HepG2 (cell line): ENCODE measurements around the gene ERC1. TPM values are rescaled to one million over a fixed set of nuclear protein-coding genes. Genes with fewer than 3 reads are reported as not detected.

Experiments used
- ATAC-seq: fragments of 200-7000 bp; cut with Tn5 transposase; 3 replicates; pipeline ENCODE4 v1.9.1; 2020; ENCODE audit warnings: mild to moderate bottlenecking, moderate library complexity
- BruUV-seq: library from RNA; stranded (reverse); fragments of 400-500 nt; replicated peaks from 2 replicates; lab custom pipeline; 2021; lab: Mats Ljungman, UMichigan
- CTCF ChIA-PET: fragments of 300-600 bp; formaldehyde crosslinking; extraction: SDS; loops from one replicate; lab custom pipeline; 2021; ENCODE audit warnings: low total read pairs, inconsistent platforms, low intra/inter-chr PET ratio; lab: Yijun Ruan, JAX
- POLR2A ChIA-PET: fragments of 350-600 bp; sonication (Branson Sonifier 250); formaldehyde crosslinking; loops from one replicate; lab custom pipeline; 2020; ENCODE audit warnings: antibody characterized with exemption, inconsistent platforms; lab: Yijun Ruan, JAX
- DNase-seq: peaks from one replicate; pipeline ENCODE4 v3.0.0-alpha.2; 2015; ENCODE audit warnings: low spot score
- FAIRE-seq: peaks from 3 replicates; lab custom pipeline; 2011; peaks lifted over from hg19 to GRCh38; lab: Jason Lieb, UNC
- H2AFZ ChIP-seq: one replicate; pipeline ENCODE4 v1.6.1; 2011; ENCODE audit warnings: low read length, inconsistent platforms
- H3K27ac ChIP-seq: fragments of 300-600 bp; 3 replicates; pipeline ENCODE4 v1.8.0; 2011; ENCODE audit warnings: mixed run types, mild to moderate bottlenecking, mixed read lengths, low read length, inconsistent platforms; ENCODE audit not compliant: insufficient read depth; ENCODE audit errors: extremely low read length
- H3K27me3 ChIP-seq, 2 experiments: fragments of 200-600 bp in 1 of 2; 2 replicates in 1 of 2; 3 replicates in 1 of 2; pipeline versions ENCODE4 v1.6.0 to v1.8.0; 2011; ENCODE audit warnings: low read length in 2 of 2, mild to moderate bottlenecking in 2 of 2, moderate library complexity in 2 of 2, inconsistent platforms in 1 of 2; ENCODE audit not compliant: insufficient read depth in 2 of 2, control insufficient read depth in 1 of 2
- H3K36me3 ChIP-seq, 2 experiments: fragments of 200-600 bp in 1 of 2; replicated peaks in 1 of 2; 2 replicates in 1 of 2; 3 replicates in 1 of 2; pipeline versions ENCODE4 v1.5.1 to v1.8.0; 2011; ENCODE audit warnings: low read length in 2 of 2, inconsistent platforms in 1 of 2; ENCODE audit not compliant: insufficient read depth in 2 of 2, control insufficient read depth in 1 of 2
- H3K4me1 ChIP-seq: 2 replicates; pipeline ENCODE4 v1.5.1; 2012; ENCODE audit warnings: low read length, inconsistent platforms; ENCODE audit not compliant: insufficient read depth
- H3K4me2 ChIP-seq: 2 replicates; pipeline ENCODE4 v1.6.0; 2011; ENCODE audit warnings: low read depth, low read length, inconsistent platforms
- H3K4me3 ChIP-seq, 3 experiments: fragments of 200-600 bp in 1 of 3; sonication (generic), shearing (Covaris generic) in 1 of 3; replicated peaks in 1 of 3; 2 replicates each; pipeline ENCODE4 v1.5.1; 2011 to 2016; ENCODE audit warnings: low read length in 3 of 3, inconsistent platforms in 2 of 3, low read depth in 2 of 3, mild to moderate bottlenecking in 2 of 3, control low read depth in 1 of 3, mixed read lengths in 1 of 3; ENCODE audit not compliant: insufficient read depth in 1 of 3
- H3K79me2 ChIP-seq: one replicate; pipeline ENCODE4 v1.6.1; 2011; ENCODE audit warnings: low read length, inconsistent platforms; ENCODE audit not compliant: insufficient read depth
- H3K9ac ChIP-seq: 2 replicates; pipeline ENCODE4 v1.6.0; 2011; ENCODE audit warnings: mild to moderate bottlenecking, low read depth, low read length, inconsistent platforms; ENCODE audit not compliant: insufficient read depth
- H3K9me3 ChIP-seq: 2 replicates; pipeline ENCODE4 v1.5.1; 2012; ENCODE audit warnings: mild to moderate bottlenecking, low read length
- H4K20me1 ChIP-seq: 2 replicates; pipeline ENCODE4 v1.6.0; 2011; ENCODE audit warnings: inconsistent platforms, mild to moderate bottlenecking, low read length, moderate library complexity; ENCODE audit not compliant: insufficient read depth
- DPF2 ChIP-seq: sonication (generic); formaldehyde crosslinking; IDR thresholded peaks from 2 replicates; pipeline ENCODE4 v1.4.0; 2020; ENCODE audit warnings: mild to moderate bottlenecking, low read depth, missing genetic modification reagents, borderline replicate concordance
- EP300 ChIP-seq, 3 experiments: sonication (generic) in 1 of 3; formaldehyde crosslinking in 1 of 3; IDR thresholded peaks; 2 replicates each; pipeline versions ENCODE4 v1.5.1 to v1.6.1; 2011 to 2020; ENCODE audit warnings: low read depth in 2 of 3, low read length in 2 of 3, borderline replicate concordance in 1 of 3, improper control_type of control experiment in 1 of 3, mild to moderate bottlenecking in 1 of 3, missing genetic modification reagents in 1 of 3, moderate library complexity in 1 of 3
- FLYWCH1 ChIP-seq: sonication (generic); formaldehyde crosslinking; IDR thresholded peaks from 2 replicates; pipeline ENCODE4 v1.8.1; 2023; ENCODE audit warnings: mild to moderate bottlenecking, missing genetic modification reagents
- FOXM1 ChIP-seq: sonication (generic); formaldehyde crosslinking; IDR thresholded peaks from 2 replicates; pipeline ENCODE4 v1.5.0; 2020; ENCODE audit warnings: missing genetic modification reagents
- GPN1 ChIP-seq: sonication (generic); formaldehyde crosslinking; IDR thresholded peaks from 2 replicates; pipeline ENCODE4 v1.5.1; 2020; ENCODE audit warnings: missing genetic modification reagents, borderline replicate concordance
- ZNF180 ChIP-seq: sonication (generic); formaldehyde crosslinking; IDR thresholded peaks from 2 replicates; pipeline ENCODE4 v1.4.0; 2020; ENCODE audit warnings: low read depth, missing genetic modification reagents, borderline replicate concordance
- ZNF207 ChIP-seq: fragments of 450-650 bp; IDR thresholded peaks from 2 replicates; pipeline ENCODE4 v1.6.1; 2016; ENCODE audit warnings: antibody characterized with exemption, borderline replicate concordance
- ZNF772 ChIP-seq: sonication (generic); formaldehyde crosslinking; IDR thresholded peaks from 2 replicates; pipeline ENCODE4 v1.5.0; 2020; ENCODE audit warnings: mild to moderate bottlenecking, missing genetic modification reagents
- ZNF782 ChIP-seq: sonication (generic); formaldehyde crosslinking; IDR thresholded peaks from 2 replicates; pipeline ENCODE4 v1.4.0; 2020; ENCODE audit warnings: missing genetic modification reagents, mild to moderate bottlenecking, borderline replicate concordance
- WGBS: methylation state at CpG from one replicate; pipeline ENCODE4 v1.1.6; 2017; ENCODE audit warnings: low lambda C conversion rate; 5-methylcytosine and 5-hydroxymethylcytosine counted together
- in situ Hi-C: cut with HindIII; loops from 2 replicates; pipeline ENCODE4 v1.10.0; 2017; ENCODE audit warnings: low pct_unique_long_range_greater_than_20kb; ENCODE audit not compliant: extremely low pct_ligation_motif_present
- intact Hi-C: fragments of 100-400 bp; cut with micrococcal nuclease; formaldehyde crosslinking; loops from one replicate; pipeline ENCODE4 v1.10.0; 2022; ENCODE audit not compliant: unreplicated experiment
- polyA plus RNA-seq, 8 experiments: library from polyadenylated mRNA; depleted of rRNA in 3 of 8; stranded (reverse) in 7 of 8; unstranded in 1 of 8; fragments of >200 nt; fragmentation: Illumina TruSeq in 4 of 8; extraction: Trizol in 4 of 8; gene quantifications; 2 replicates each; pipeline versions ENCODE4 v1.2.1 to v1.2.3, GENCODE V29; 2011 to 2016; ENCODE audit warnings: low read depth in 4 of 8, missing spikeins in 1 of 8, mixed read lengths in 1 of 8; ENCODE audit not compliant: insufficient read depth in 1 of 8
- total RNA-seq, 5 experiments: library from RNA; depleted of rRNA; stranded (reverse); fragments of >200 nt; fragmentation: Illumina TruSeq; extraction: Trizol; gene quantifications; 2 replicates each; pipeline ENCODE4 v1.2.3, GENCODE V29; 2016; ENCODE audit warnings: low read depth in 1 of 5
- TF ChIP-seq, protein P1 (sequence below): IDR thresholded peaks from 2 replicates; pipeline ENCODE4 v1.6.1; 2012; ENCODE audit warnings: low read length, improper control_type of control experiment
- TF ChIP-seq, protein P2 (sequence below): sonication (generic); formaldehyde crosslinking; IDR thresholded peaks from 2 replicates; pipeline ENCODE4 v1.5.0; 2020; ENCODE audit warnings: mild to moderate bottlenecking, missing genetic modification reagents, borderline replicate concordance
- TF ChIP-seq, protein P3 (sequence below): sonication (generic); formaldehyde crosslinking; IDR thresholded peaks from 2 replicates; pipeline ENCODE4 v1.4.0; 2020; ENCODE audit warnings: missing genetic modification reagents

Gene ERC1
- total and polyA plus RNA-seq, 2 of the 13 experiments (the other 11 are each of a cell fraction or from before 2014, with no cell fraction given), result 6.1 to 12.4 TPM

DNA sequence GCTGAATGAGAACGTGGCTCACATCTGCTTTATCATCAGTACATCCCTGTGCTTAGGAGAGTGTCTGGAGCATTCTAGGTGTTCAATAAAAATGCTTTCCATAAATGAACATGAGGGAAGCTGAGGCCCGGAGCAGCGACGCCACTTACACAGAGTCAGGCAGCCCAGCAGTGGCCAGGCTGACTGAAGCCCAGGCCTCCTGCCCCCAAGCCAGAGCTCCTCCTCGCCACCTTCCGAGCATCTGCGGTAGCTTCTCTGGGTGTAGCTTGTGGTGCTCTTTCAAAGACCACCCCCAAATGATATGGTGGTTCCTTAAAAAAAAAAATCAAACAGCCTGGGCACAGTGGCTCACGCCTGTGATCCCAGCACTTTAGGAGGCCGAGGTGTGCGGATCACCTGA, 514.6 kb downstream of the ERC1 start:
- Histone ChIP-seq H3K4me2 (no peak overlapping the region), H2AFZ (no peak overlapping the region), H3K4me3 (no peak overlapping the region), H3K9me3 (no peaks in the 10 kb centered on the region), H4K20me1 (no peaks in the 10 kb centered on the region), H3K27ac (no peak overlapping the region), H3K36me3 (no peaks in the 10 kb centered on the region), H3K4me1 (no peaks in the 10 kb centered on the region), H3K9ac (no peak overlapping the region), H3K27me3 (peaks cover 5 to 44% of the 10 kb centered on the region in 2 experiments), H3K79me2 (no peaks in the 10 kb centered on the region)
- intact Hi-C loops (no loop called here), in situ Hi-C loops (no loop called here)
- no peak for DNase-seq
- peak; percentile 39 for ATAC-seq
- ChIA-PET POLR2A (no interaction called here), CTCF (no interaction called here)
- TF ChIP-seq FLYWCH1 (CRISPR knock-in tag), result no peak
- TF ChIP-seq, protein P1, sequence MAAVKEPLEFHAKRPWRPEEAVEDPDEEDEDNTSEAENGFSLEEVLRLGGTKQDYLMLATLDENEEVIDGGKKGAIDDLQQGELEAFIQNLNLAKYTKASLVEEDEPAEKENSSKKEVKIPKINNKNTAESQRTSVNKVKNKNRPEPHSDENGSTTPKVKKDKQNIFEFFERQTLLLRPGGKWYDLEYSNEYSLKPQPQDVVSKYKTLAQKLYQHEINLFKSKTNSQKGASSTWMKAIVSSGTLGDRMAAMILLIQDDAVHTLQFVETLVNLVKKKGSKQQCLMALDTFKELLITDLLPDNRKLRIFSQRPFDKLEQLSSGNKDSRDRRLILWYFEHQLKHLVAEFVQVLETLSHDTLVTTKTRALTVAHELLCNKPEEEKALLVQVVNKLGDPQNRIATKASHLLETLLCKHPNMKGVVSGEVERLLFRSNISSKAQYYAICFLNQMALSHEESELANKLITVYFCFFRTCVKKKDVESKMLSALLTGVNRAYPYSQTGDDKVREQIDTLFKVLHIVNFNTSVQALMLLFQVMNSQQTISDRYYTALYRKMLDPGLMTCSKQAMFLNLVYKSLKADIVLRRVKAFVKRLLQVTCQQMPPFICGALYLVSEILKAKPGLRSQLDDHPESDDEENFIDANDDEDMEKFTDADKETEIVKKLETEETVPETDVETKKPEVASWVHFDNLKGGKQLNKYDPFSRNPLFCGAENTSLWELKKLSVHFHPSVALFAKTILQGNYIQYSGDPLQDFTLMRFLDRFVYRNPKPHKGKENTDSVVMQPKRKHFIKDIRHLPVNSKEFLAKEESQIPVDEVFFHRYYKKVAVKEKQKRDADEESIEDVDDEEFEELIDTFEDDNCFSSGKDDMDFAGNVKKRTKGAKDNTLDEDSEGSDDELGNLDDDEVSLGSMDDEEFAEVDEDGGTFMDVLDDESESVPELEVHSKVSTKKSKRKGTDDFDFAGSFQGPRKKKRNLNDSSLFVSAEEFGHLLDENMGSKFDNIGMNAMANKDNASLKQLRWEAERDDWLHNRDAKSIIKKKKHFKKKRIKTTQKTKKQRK, result no peak
- TF ChIP-seq ZNF772 (CRISPR knock-in tag), result no peak
- TF ChIP-seq ZNF180 (CRISPR knock-in tag), result no peak
- no peak for TF ChIP-seq EP300 (IDR thresholded peaks at IDR 0.05; ENCODE audit: low read depth in 2 of 2, low read length in 2 of 2)
- TF ChIP-seq EP300 (CRISPR knock-in tag; IDR thresholded peaks at IDR 0.05; ENCODE audit: borderline replicate concordance), result no peak
- no peak for TF ChIP-seq FOXM1 (CRISPR knock-in tag)
- TF ChIP-seq GPN1 (CRISPR knock-in tag), result no peak
- TF ChIP-seq ZNF782 (CRISPR knock-in tag), result no peak
- TF ChIP-seq, protein P2, sequence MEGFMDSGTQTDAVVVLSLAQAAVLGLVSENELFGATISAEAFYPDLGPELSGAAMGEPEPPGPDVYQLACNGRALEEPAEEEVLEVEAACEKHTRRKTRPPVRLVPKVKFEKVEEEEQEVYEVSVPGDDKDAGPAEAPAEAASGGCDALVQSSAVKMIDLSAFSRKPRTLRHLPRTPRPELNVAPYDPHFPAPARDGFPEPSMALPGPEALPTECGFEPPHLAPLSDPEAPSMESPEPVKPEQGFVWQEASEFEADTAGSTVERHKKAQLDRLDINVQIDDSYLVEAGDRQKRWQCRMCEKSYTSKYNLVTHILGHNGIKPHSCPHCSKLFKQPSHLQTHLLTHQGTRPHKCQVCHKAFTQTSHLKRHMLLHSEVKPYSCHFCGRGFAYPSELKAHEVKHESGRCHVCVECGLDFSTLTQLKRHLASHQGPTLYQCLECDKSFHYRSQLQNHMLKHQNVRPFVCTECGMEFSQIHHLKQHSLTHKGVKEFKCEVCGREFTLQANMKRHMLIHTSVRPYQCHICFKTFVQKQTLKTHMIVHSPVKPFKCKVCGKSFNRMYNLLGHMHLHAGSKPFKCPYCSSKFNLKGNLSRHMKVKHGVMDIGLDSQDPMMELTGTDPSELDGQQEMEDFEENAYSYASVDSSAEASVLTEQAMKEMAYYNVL, result no peak
- TF ChIP-seq DPF2 (CRISPR knock-in tag), result no peak
- TF ChIP-seq ZNF207, result no peak
- TF ChIP-seq, protein P3, sequence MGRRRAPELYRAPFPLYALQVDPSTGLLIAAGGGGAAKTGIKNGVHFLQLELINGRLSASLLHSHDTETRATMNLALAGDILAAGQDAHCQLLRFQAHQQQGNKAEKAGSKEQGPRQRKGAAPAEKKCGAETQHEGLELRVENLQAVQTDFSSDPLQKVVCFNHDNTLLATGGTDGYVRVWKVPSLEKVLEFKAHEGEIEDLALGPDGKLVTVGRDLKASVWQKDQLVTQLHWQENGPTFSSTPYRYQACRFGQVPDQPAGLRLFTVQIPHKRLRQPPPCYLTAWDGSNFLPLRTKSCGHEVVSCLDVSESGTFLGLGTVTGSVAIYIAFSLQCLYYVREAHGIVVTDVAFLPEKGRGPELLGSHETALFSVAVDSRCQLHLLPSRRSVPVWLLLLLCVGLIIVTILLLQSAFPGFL, result no peak
- BruUV-seq, result no TSS peak
- 59% methylated on average over 4 of the region's 10 CpGs for WGBS
- FAIRE-seq, result no peak
